PFSK-1 (cell line): ENCODE measurements around the gene FN1.

Source experiments
- FOXP2 ChIP-seq: optimal IDR thresholded peaks from 2 replicates; pipeline ENCODE3; 2011; ENCODE audit warnings: borderline replicate concordance, control low read depth, inconsistent platforms; ENCODE audit not compliant: insufficient read depth; ENCODE audit errors: extremely low read length, extremely low read depth
- POLR2AphosphoS5 ChIP-seq: IDR thresholded peaks from 2 replicates; pipeline ENCODE4 v1.6.1; 2012; ENCODE audit warnings: low read depth, mild to moderate bottlenecking, control low read depth, low read length, moderate library complexity
- REST ChIP-seq, 2 experiments: IDR thresholded peaks; 2 replicates each; pipeline versions ENCODE4 v1.6.1 to v1.8.0; 2011 to 2012; ENCODE audit warnings: low read depth in 2 of 2, low read length in 2 of 2, control low read depth in 1 of 2, inconsistent platforms in 1 of 2, mild to moderate bottlenecking in 1 of 2, moderate library complexity in 1 of 2; ENCODE audit not compliant: insufficient read depth in 1 of 2
- SIN3A ChIP-seq: IDR thresholded peaks from 2 replicates; pipeline ENCODE4 v1.6.1; 2012; ENCODE audit warnings: mild to moderate bottlenecking, low read length, moderate library complexity, borderline replicate concordance; ENCODE audit not compliant: insufficient read depth
- TAF1 ChIP-seq: IDR thresholded peaks from 2 replicates; pipeline ENCODE4 v1.6.1; 2012; ENCODE audit warnings: low read length, control low read depth, borderline replicate concordance; ENCODE audit not compliant: insufficient read depth

The FN1 gene

GRCh38 chr2:215372968-215373649, 62.8 kb downstream of the FN1 start:
- TF ChIP-seq POLR2AphosphoS5 = no peak

- TF ChIP-seq FOXP2 (no peak), TAF1 (no peak), REST (IDR thresholded peaks at IDR 0.05; ENCODE audit: insufficient read depth in 1 of 2, low read depth in 2 of 2, low read length in 2 of 2) (no peak), POLR2AphosphoS5 (no peak), SIN3A (no peak)
Measured at GRCh38 chr2:215371915-215372897, 63.7 kb downstream of the FN1 start.

- no peak for TF ChIP-seq REST (IDR thresholded peaks at IDR 0.05; ENCODE audit: insufficient read depth in 1 of 2, low read depth in 2 of 2, low read length in 2 of 2)
- no peak for TF ChIP-seq TAF1
Measured at GRCh38 chr2:215370112-215370965, 65.5 kb downstream of the FN1 start.

GRCh38 chr2:215369181-215369760, 66.6 kb downstream of the FN1 start:
- no peak for TF ChIP-seq TAF1
- TF ChIP-seq SIN3A = no peak
- TF ChIP-seq REST (IDR thresholded peaks at IDR 0.05; ENCODE audit: insufficient read depth in 1 of 2, low read depth in 2 of 2, low read length in 2 of 2) = no peak
- no peak for TF ChIP-seq POLR2AphosphoS5
- no peak for TF ChIP-seq FOXP2

- TF ChIP-seq FOXP2 = no peak
- no peak for TF ChIP-seq POLR2AphosphoS5
- no peak for TF ChIP-seq TAF1
- TF ChIP-seq SIN3A = no peak
- TF ChIP-seq REST (IDR thresholded peaks at IDR 0.05; ENCODE audit: insufficient read depth in 1 of 2, low read depth in 2 of 2, low read length in 2 of 2) = no peak
Measured at GRCh38 chr2:215368493-215368809, 67.4 kb downstream of the FN1 start.
